HG02938 (cell line): ENCODE data around the gene CCR6.

Source experiments
- ATAC-seq: cut with Tn5 transposase; IDR thresholded peaks from one replicate; pipeline ENCODE4 v1.9.1; 2021; ENCODE audit warnings: mild to moderate bottlenecking, moderate library complexity; ENCODE audit not compliant: unreplicated experiment

The CCR6 gene

DNA sequence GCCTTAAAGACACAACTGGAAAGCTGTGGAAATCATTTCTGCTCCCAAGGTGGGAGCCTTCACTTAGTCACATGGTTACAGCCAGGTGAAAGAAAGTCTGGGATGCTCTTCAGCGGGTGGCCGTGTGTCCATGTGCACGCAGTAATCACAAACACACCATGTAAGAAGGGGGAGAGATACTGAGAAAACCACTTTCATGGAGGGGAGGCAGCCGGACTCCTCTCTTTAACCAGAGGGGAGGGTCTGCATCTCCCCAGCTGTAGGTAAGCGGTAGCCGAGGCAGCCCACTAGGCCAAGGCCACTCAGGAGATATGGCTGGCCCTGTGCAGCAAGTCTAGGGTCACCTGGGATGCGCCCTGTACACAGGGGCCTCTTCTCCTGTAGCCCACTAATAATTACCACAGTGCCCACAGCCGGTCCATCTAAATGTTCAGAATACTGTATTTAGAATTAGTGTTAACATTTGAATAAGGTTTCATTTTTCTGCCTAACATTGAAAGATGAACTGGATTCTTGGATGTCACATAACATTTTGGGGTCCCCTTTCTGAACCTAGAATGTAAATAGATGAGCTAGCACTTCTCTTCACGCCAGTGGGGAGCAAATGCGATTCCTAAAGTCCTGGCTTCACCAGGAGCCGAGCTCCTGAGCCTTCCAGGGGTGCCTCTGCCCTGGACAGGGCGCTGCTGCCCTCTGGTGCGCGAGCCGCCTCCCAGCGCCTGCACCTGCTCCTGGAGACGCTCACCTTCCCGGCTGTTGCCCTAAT lies 19.0 kb downstream of the CCR6 start:
- ATAC-seq: no peak

- no peak for ATAC-seq
These were observed 19.5 kb downstream of the CCR6 start for GRCh38 chr6:167142433-167142761.

DNA sequence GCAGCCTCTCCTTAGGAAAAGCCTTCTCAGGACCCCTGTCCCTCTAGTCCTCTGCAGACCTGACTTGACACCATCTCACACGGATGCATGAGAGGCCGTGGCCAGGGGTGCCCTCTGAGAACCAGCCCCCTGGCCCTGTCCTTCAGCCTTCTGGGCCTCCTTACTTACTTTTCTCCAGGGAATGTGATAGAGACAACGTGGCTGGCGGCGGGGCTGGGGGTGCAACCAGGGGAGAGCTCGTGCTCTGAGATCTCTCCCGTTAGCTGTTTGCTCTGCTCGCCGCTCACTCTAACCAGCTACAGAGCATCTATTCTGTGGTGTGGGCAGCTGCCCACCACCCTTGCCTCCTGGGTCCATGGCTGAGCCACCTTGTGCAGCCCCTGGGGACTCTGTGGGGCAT lies 20.1 kb downstream of the CCR6 start:
- no peak for ATAC-seq

DNA sequence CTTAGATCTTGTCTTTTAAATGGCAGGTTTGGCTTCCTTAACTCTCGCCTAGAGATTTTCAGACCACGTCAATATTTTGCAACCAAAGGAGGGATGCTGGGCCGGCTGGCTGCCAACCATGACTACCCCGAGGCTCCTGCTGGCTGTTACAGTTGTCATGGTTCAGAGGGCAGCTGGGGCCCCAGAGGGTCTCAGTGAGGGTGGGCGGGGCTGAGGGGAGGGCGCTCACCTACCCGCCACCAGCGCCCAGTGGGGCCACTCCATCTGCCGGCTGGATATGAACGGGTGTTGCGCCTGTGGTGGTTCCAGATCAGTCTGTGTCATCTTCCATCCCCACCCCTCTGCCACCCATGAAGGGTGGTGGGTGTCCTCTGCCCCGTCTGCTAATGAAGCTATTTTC lies 22.6 kb downstream of the CCR6 start:
- no peak for ATAC-seq

DNA sequence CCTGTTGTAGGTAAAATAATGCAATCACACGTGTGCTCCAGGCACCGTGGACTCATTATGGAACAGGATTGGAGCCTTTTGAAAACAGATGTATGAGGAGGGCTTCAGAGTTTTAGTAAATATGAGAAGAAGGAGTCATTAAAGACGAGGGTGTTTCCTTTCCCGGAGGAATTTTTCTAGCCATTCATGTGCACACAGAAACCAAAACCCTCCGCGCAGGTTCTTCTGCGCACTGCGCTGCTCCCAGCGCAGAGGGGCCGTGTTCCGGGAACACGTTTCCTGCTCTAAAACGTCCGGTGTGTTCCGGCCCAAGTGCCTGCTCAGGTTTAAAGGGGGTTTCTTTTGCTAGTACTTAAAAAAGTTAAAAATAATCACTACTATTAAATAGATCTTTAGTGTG lies 23.2 kb downstream of the CCR6 start:
- no peak for ATAC-seq

GRCh38 chr6:167146977-167147376 lies 24.1 kb downstream of the CCR6 start:
- ATAC-seq: no peak

DNA sequence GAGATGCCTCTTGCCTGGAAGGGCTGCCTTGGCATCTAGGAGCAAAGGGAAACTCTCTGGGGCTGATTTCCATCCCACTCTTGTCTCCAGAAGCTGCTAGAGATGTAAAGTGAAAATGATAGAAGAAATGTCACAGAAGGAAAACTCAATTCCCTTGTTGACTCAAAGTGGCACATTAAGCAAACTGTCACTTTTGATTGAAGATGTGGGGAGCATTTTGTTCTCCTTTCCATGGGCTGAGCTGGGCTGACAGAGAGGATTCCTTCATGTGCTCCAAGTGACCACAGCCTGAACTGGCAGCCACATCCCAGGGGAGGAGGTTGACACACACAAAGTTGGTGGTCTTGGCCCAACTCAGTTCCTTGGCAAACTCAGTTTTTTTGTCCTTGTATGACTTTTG lies 25.1 kb downstream of the CCR6 start:
- no peak for ATAC-seq

GRCh38 chr6:167148997-167149396 lies 26.1 kb downstream of the CCR6 start:
- no peak for ATAC-seq

- peak; percentile 57 for ATAC-seq
These were observed 28.1 kb downstream of the CCR6 start for GRCh38 chr6:167150941-167151549.

GRCh38 chr6:167151648-167152047 lies 28.8 kb downstream of the CCR6 start:
- no peak for ATAC-seq

- peak; percentile 36 for ATAC-seq
These were observed 30.0 kb downstream of the CCR6 start for GRCh38 chr6:167152862-167153261.

GRCh38 chr6:167153521-167153959 lies 30.6 kb downstream of the CCR6 start:
- peak; percentile 66 for ATAC-seq

DNA sequence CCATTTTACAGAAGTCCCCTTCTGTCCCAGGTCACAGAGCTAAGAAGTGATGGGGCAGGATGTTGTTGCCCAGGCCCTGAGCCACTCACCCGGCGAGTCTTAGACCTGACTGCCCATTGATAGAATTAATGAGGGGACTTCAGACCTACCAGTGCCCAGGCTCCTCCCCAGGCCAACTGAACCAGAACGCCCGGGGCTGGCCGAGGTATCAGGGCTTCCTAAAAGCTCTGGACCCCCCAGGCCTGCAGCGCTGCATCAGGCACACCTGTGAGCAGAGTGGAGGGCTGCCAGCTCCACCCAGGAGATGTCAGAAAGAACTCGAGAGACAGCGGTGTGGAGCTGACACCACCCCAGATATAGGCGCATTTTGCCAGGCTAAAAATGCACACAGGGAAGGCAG lies 31.4 kb downstream of the CCR6 start:
- no peak for ATAC-seq

GRCh38 chr6:167154895-167155294 lies 32.0 kb downstream of the CCR6 start:
- no peak for ATAC-seq

GRCh38 chr6:167157414-167157813 lies 34.5 kb downstream of the CCR6 start:
- no peak for ATAC-seq

- ATAC-seq: no peak
These were observed 35.0 kb downstream of the CCR6 start, which contains the start of gene GPR31 for GRCh38 chr6:167157863-167158262. Gene GPR31, minus strand, starts transcription at chr6:167157980. Its CDS starts 149 bp downstream, at chr6:167157831.

DNA sequence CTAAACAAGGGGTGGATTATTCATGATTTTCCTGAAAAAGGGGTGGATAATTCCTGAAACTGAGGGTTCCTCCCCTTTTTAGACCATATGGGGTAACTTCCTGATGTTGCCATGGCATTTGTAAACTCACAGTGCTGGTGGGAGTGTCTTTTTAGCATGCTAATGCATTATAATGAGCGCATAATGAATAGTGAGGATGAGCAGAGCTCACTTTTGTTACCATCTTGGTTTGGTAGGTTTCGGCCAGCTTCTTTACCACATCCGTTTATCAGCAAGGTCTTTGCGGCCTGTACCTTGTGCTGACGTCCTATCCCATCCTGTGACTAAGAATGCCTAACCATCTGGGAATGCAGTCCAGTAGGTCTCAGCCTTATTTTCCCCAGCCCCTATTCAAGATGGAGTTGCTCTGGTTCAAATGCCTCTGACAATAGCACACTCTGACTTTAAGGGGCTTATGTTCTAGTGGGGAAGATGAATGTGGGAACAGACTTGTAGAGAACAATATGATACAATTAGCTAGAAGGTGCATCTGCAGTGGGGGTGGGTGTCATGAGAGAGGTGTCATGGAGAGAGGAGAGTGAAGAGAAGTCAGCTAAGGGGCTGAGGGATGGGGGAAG lies 39.1 kb downstream of the CCR6 start:
- ATAC-seq: no peak

DNA sequence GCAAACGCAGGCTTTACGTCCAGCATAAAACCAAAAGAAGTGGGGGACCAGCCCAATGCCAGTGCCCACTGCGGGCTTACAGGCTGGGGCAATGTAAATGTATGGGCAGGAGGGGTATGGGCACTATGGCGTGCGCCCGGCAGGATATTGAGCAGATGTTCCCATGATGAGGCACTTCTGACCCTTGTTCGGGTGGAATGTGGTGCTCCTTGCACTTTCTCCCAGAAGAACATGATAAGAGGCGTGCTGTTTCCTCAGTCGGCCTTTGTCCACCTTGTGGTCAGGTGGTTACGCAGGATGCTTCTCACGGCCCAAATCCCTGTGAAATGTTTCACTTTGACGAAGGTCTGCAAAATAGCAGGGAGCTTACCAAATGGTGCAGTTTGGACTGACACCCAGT lies 39.7 kb downstream of the CCR6 start:
- no peak for ATAC-seq

GRCh38 chr6:167163476-167164011 lies 40.6 kb downstream of the CCR6 start:
- ATAC-seq: no peak

GRCh38 chr6:167164261-167164660 lies 41.4 kb downstream of the CCR6 start:
- no peak for ATAC-seq

GRCh38 chr6:167165858-167166471 lies 43.1 kb downstream of the CCR6 start:
- ATAC-seq: no peak
